Measurements from ENCODE around the gene PTPRH. TPM values are rescaled to one million over a fixed set of nuclear protein-coding genes. Genes with fewer than 3 reads are reported as not detected.

PTPRH gene
- total RNA-seq, 1 donor from 2014 or later: not detected

DNA sequence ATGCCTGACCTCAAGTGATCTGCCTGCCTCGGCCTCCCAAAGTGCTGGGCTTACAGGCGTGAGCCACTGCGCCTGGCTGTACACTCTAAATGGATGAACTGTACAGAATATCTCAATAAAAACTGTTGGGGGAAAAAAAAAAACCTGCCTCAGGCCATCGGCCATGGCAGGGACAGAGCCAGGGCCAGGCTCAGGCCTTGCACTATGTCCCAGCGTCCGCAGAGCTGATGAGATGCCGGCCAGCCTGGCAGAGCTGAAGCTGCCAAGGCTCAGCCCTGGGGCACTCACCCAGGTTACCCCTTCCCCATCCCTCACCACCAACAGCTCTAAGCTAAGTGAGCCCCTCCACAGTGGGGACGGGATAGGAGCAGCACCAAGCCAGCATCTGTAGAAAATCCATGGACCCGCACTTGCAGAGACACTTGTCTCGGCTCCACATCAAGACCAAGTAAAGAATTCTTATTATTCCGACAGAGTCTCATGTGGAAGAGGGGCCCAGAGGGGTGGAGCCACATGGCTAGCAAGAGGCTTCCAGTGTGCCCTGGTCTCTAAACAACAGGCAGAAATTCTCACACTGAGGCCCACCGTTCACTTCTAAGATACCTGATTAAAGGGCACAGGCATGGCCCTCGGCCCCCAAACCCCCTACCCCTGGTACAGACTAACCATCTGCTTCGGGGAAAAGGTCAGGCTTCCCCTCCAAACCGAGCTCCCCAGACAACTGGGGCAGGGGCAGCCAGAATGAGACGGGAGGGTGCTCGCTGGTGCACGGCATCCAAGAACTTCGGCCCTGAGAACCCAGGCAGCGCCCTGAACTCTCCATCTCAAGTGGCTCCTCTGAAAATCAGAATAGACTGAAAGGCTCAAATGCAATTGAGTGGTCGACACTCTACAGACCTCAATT, 43.7 kb upstream of the PTPRH start:
- peaks cover 16% of the 10 kb centered on the region for H3K36me3 Mint-ChIP-seq (ENCODE audit: low read depth, unreplicated experiment)
- no peaks in the 10 kb centered on the region for H3K9me3 Mint-ChIP-seq (ENCODE audit: unreplicated experiment)
- no peak overlapping the region for H3K4me3 Mint-ChIP-seq (ENCODE audit: unreplicated experiment)
- TF ChIP-seq, protein P1, sequence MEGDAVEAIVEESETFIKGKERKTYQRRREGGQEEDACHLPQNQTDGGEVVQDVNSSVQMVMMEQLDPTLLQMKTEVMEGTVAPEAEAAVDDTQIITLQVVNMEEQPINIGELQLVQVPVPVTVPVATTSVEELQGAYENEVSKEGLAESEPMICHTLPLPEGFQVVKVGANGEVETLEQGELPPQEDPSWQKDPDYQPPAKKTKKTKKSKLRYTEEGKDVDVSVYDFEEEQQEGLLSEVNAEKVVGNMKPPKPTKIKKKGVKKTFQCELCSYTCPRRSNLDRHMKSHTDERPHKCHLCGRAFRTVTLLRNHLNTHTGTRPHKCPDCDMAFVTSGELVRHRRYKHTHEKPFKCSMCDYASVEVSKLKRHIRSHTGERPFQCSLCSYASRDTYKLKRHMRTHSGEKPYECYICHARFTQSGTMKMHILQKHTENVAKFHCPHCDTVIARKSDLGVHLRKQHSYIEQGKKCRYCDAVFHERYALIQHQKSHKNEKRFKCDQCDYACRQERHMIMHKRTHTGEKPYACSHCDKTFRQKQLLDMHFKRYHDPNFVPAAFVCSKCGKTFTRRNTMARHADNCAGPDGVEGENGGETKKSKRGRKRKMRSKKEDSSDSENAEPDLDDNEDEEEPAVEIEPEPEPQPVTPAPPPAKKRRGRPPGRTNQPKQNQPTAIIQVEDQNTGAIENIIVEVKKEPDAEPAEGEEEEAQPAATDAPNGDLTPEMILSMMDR (IDR thresholded peaks at IDR 0.05; ENCODE audit: unreplicated experiment): no peak
- H3K27me3 Mint-ChIP-seq (ENCODE audit: unreplicated experiment): peaks cover 17% of the 10 kb centered on the region
- H3K27ac Mint-ChIP-seq (ENCODE audit: unreplicated experiment): no peak overlapping the region
- DNase-seq (ENCODE audit: low spot score): no peak
- H3K4me1 Mint-ChIP-seq (ENCODE audit: unreplicated experiment): peaks cover 35% of the 10 kb centered on the region

DNA sequence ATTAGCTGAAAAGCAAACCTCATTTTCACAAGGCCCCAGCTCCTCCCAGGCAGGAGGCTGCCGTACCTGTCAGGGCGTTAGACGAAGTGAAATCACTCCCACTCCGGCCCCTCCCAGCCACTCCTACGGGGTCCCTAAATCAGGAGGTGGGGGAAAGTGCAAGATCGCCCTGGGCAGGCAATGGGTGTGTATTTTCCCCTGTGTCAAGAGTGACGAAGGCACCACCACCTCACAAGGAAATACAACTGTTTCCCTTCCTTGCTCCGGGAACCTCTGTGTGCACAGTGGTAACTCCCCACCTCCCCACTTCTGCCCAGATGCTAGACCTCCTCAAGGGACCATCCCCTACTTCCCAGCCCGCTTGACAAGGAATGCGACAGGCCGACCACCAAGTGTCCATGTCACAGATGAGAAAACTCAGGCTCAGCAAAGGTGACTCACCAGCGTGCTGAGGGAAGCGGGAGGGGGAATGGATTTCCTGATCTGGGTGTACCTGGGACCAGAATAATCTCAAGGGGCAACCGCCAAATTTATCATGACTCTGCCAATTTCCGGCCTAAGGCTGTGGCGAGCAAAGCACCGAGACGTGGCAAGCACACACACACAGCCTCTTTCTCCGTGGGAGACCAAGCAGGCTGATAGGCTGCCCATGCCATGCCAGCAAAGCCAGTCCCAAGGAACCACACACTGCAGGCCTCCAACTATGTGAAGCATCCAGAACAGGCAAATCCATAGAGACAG, 42.2 kb upstream of the PTPRH start:
- H3K27ac Mint-ChIP-seq (ENCODE audit: unreplicated experiment): peak overlapping the region; percentile 48
- H3K4me3 Mint-ChIP-seq (ENCODE audit: unreplicated experiment): peak overlapping the region; percentile 33
- peaks cover 10% of the 10 kb centered on the region for H3K27me3 Mint-ChIP-seq (ENCODE audit: unreplicated experiment)
- H3K9me3 Mint-ChIP-seq (ENCODE audit: unreplicated experiment): no peaks in the 10 kb centered on the region
- DNase-seq (ENCODE audit: low spot score): no peak
- TF ChIP-seq, protein P1 (IDR thresholded peaks at IDR 0.05; ENCODE audit: unreplicated experiment): no peak
- peaks cover 24% of the 10 kb centered on the region for H3K4me1 Mint-ChIP-seq (ENCODE audit: unreplicated experiment)
- H3K36me3 Mint-ChIP-seq (ENCODE audit: low read depth, unreplicated experiment): peaks cover 8% of the 10 kb centered on the region

DNA sequence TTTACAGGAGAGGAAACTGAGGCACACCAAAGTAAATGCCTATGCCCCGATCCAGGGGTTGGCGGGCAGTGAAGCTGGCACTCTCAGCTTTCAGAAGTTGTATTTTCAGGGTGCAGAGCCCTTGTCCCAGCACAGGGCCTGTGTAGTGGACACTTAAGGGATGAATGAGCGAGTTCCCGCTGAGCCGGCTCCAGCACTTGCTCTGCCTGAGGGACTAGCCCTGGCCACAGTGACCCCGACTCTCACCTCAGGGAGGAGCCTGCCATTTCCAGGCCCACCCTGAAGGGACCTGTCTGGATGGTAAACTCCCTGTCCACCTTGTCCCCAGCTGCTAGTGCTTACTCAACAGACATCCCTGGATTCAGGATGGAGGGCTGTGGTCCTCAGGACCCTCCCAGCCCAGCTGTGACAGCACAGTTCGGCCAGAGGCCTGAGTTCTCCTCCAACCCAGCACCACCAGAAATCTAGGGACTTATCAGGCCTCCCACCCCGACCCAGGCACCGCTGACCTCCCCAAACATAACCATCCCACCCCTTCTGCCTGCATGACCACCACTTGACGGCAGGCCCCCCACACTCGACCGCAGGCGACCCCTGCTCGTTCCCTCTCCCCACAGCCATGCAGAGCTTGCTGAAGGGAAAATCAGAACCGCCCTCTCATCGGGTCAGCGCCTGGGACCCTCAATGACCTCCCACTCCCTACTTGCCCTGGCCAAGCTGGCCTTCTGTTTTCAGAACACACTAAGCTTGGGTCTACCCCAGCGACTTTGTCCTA, 41.1 kb upstream of the PTPRH start:
- Mint-ChIP-seq H3K27me3 (ENCODE audit: unreplicated experiment) (peaks cover 13% of the 10 kb centered on the region), H3K4me3 (ENCODE audit: unreplicated experiment) (no peak overlapping the region), H3K36me3 (ENCODE audit: low read depth, unreplicated experiment) (peaks cover 4% of the 10 kb centered on the region), H3K27ac (ENCODE audit: unreplicated experiment) (peak overlapping the region; percentile 59), H3K4me1 (ENCODE audit: unreplicated experiment) (peaks cover 15% of the 10 kb centered on the region), H3K9me3 (ENCODE audit: unreplicated experiment) (no peaks in the 10 kb centered on the region)
- TF ChIP-seq, protein P1 (IDR thresholded peaks at IDR 0.05; ENCODE audit: unreplicated experiment): no peak
- DNase-seq (ENCODE audit: low spot score): no peak

DNA sequence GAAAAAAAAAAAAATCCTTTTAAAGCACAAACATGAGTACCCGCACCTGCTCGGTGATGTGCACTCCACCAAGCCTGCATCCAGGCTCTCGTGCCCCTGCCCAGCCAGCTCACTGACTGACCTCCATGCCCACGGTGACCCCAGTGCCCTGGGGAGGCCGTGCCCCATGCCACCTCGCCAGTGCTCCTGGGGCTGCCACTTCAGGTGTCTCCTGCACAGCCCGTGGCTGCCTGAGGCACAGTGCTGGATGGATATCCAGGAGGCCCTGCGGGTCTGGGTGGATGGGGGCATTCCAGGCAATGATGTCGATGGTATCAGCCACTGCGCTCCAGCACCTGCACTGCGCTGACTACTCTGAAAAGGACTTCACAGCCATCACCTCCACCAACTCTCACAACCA, 40.5 kb upstream of the PTPRH start:
- H3K9me3 Mint-ChIP-seq (ENCODE audit: unreplicated experiment): no peaks in the 10 kb centered on the region
- H3K36me3 Mint-ChIP-seq (ENCODE audit: low read depth, unreplicated experiment): peaks cover 4% of the 10 kb centered on the region
- H3K27ac Mint-ChIP-seq (ENCODE audit: unreplicated experiment): no peak overlapping the region
- peaks cover 13% of the 10 kb centered on the region for H3K27me3 Mint-ChIP-seq (ENCODE audit: unreplicated experiment)
- TF ChIP-seq, protein P1 (IDR thresholded peaks at IDR 0.05; ENCODE audit: unreplicated experiment): no peak
- H3K4me1 Mint-ChIP-seq (ENCODE audit: unreplicated experiment): peaks cover 11% of the 10 kb centered on the region
- H3K4me3 Mint-ChIP-seq (ENCODE audit: unreplicated experiment): no peak overlapping the region
- no peak for DNase-seq (ENCODE audit: low spot score)

All from endothelial cell (in vitro differentiated cells).